Lower lobe of right lung (tissue), 2 donors: ENCODE measurements around the gene SLC6A9. TPM values are rescaled to one million over a fixed set of nuclear protein-coding genes. Genes with fewer than 3 reads are reported as not detected.

Experiments used
- ATAC-seq, 2 donors: fragments of 200-7000 bp; cut with Tn5 transposase; one replicate each; pipeline ENCODE4 v1.9.1; 2020 to 2022; ENCODE audit warnings: mild to moderate bottlenecking in 2 of 2, moderate library complexity in 2 of 2
- DNase-seq: peaks from one replicate; pipeline ENCODE4 v3.0.0-alpha.2; 2020
- H3K27ac ChIP-seq: fragments of 200-600 bp; one replicate; pipeline ENCODE4 v1.8.0; 2022
- H3K27me3 ChIP-seq: fragments of 200-600 bp; one replicate; pipeline ENCODE4 v1.8.0; 2022; ENCODE audit warnings: low read depth
- H3K36me3 ChIP-seq: fragments of 200-600 bp; one replicate; pipeline ENCODE4 v1.8.0; 2022; ENCODE audit warnings: mild to moderate bottlenecking
- H3K4me1 ChIP-seq: fragments of 200-600 bp; one replicate; pipeline ENCODE4 v1.8.0; 2022
- H3K4me3 ChIP-seq: fragments of 200-600 bp; one replicate; pipeline ENCODE4 v1.8.0; 2022; ENCODE audit warnings: mild to moderate bottlenecking
- H3K9me3 ChIP-seq: fragments of 200-600 bp; one replicate; pipeline ENCODE4 v1.8.0; 2022
- CTCF ChIP-seq: fragments of 200-600 bp; IDR thresholded peaks from one replicate; pipeline ENCODE4 v1.8.0; 2022; ENCODE audit warnings: antibody characterized with exemption, mild to moderate bottlenecking
- intact Hi-C: fragments of 100-400 bp; cut with DNase I; formaldehyde crosslinking; loops from one replicate; pipeline ENCODE4 v1.11.0; 2022
- total RNA-seq: library from RNA; stranded (reverse); fragmentation: NEBNext Ultra II Directional; extraction: Animal tissue kit (Norgen Biotek cat#: 25700); gene quantifications from one replicate; pipeline ENCODE4 v1.2.1, GENCODE V29; 2021
- donor health status: DM: no; HTN: yes; CAD: no; lungs with severe emphysema.

Gene SLC6A9
- total RNA-seq, 1 donor from 2014 or later = 24.2 TPM

GRCh38 chr1:44049839-44050238, 18.6 kb upstream of the SLC6A9 start:
- H3K9me3 ChIP-seq = no peaks in the 10 kb centered on the region
- H3K4me3 ChIP-seq = no peak overlapping the region
- no peak for ATAC-seq
- no peaks in the 10 kb centered on the region for H3K27me3 ChIP-seq
- no peak for TF ChIP-seq CTCF
- H3K27ac ChIP-seq = no peak overlapping the region
- intact Hi-C loops = no loop called here
- H3K36me3 ChIP-seq = no peaks in the 10 kb centered on the region
- DNase-seq = no peak
- H3K4me1 ChIP-seq = peaks cover 10% of the 10 kb centered on the region

- no peak for TF ChIP-seq CTCF
- intact Hi-C loops = no loop called here
- Histone ChIP-seq H3K36me3 (no peaks in the 10 kb centered on the region), H3K4me3 (peak overlapping the region; percentile 13), H3K27me3 (no peaks in the 10 kb centered on the region), H3K9me3 (no peaks in the 10 kb centered on the region), H3K27ac (no peak overlapping the region), H3K4me1 (peaks cover 10% of the 10 kb centered on the region)
- DNase-seq (no peak), ATAC-seq (no peak)
Measured at GRCh38 chr1:44048532-44049215, 17.4 kb upstream of the SLC6A9 start.

- intact Hi-C loops = no loop called here
- no peaks in the 10 kb centered on the region for H3K9me3 ChIP-seq
- H3K36me3 ChIP-seq = no peaks in the 10 kb centered on the region
- TF ChIP-seq CTCF = no peak
- H3K27ac ChIP-seq = no peak overlapping the region
- H3K4me3 ChIP-seq = no peak overlapping the region
- no peaks in the 10 kb centered on the region for H3K27me3 ChIP-seq
- H3K4me1 ChIP-seq = peaks cover 10% of the 10 kb centered on the region
- no peak for ATAC-seq
- no peak for DNase-seq
Measured at GRCh38 chr1:44047131-44047530, 15.9 kb upstream of the SLC6A9 start.

GRCh38 chr1:44045064-44045463, 13.8 kb upstream of the SLC6A9 start:
- no peak for DNase-seq
- no peak overlapping the region for H3K27ac ChIP-seq
- ATAC-seq = no peak
- H3K4me1 ChIP-seq = peaks cover 10% of the 10 kb centered on the region
- H3K36me3 ChIP-seq = no peaks in the 10 kb centered on the region
- intact Hi-C loops = no loop called here
- H3K4me3 ChIP-seq = no peak overlapping the region
- no peak for TF ChIP-seq CTCF
- H3K9me3 ChIP-seq = no peaks in the 10 kb centered on the region
- H3K27me3 ChIP-seq = no peaks in the 10 kb centered on the region

- intact Hi-C loops = no loop called here
- H3K36me3 ChIP-seq = no peaks in the 10 kb centered on the region
- no peaks in the 10 kb centered on the region for H3K9me3 ChIP-seq
- ATAC-seq (no peak), DNase-seq (no peak)
- H3K4me1 ChIP-seq = peaks cover 10% of the 10 kb centered on the region
- no peak overlapping the region for H3K4me3 ChIP-seq
- TF ChIP-seq CTCF = no peak
- no peaks in the 10 kb centered on the region for H3K27me3 ChIP-seq
- H3K27ac ChIP-seq = no peak overlapping the region
Measured at GRCh38 chr1:44044071-44044801, 13.0 kb upstream of the SLC6A9 start.
